Limb (tissue), 2 donors: Measurements from ENCODE around the gene KDM1A.

ENCODE experiments used
- DNase-seq, 2 donors: peaks; one replicate each; pipeline ENCODE4 v3.0.0-alpha.2; 2016; ENCODE audit errors: extremely low spot score in 2 of 2

The KDM1A gene

GRCh38 chr1:23013657-23014056 lies 5.6 kb upstream of the KDM1A start:
- DNase-seq, result peak in 1 of 2 donors; percentile 31

- peak in 1 of 2 donors; percentile 46 for DNase-seq
These were observed 591 bp upstream of the KDM1A start for GRCh38 chr1:23018661-23019093.

DNA sequence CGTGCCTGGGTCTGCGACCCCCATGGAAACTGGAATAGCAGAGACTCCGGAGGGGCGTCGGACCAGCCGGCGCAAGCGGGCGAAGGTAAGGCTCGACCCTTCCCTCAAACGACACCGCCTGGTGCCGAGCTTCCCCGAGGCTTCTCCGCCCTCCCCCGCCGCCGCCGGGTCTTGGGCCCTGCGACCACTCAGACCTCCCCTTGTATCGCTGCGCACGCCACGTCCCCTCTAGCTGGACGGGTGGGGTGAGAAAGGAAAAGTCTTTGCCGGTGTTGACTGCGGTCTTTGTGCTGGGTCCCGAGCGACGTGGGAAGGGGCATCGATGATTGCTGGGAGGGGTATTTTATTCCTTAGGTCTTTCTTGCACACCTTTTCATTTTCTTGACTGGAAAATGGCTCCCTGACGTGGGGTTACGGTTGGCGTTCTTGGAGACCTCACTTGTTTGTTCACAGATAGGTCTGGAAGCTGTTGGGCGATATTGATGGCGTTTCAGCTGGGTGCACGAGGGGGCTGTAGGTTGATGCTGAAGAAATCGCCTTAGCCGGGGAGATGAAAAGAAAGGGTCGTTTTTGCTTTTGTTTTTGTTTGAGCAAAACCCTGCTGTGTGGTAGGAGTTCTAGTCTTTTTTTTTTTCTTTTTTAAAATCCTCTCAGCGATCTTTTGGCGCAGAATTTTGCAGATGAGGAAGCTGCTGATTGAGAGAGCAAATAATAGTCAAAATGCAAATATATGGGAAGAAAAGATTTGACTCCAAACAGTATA lies 776 bp downstream of the KDM1A start:
- DNase-seq, result peak in 1 of 2 donors; percentile 76

- DNase-seq, result no peak
These were observed 1.6 kb downstream of the KDM1A start for GRCh38 chr1:23020706-23021405.

DNA sequence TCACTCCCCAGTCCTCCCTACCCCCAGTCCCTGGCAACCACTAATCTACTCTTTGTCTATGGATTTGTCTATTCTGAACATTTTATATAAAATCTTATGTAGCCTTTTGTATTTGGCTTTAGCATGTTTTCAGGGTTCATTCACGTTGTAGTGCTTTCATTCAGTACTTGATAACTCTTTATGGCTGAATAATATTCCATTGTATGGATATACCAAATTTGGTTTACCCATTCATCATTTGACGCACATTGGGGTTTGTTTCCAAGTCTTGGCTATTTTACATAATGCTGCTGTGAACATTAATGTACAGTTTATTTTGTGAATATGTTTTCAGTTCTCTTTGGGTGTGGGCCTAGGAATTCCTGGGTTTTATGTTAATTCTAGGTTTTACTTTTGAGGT lies 2.6 kb downstream of the KDM1A start:
- no peak for DNase-seq

GRCh38 chr1:23023174-23023845 lies 4.0 kb downstream of the KDM1A start:
- no peak for DNase-seq

- DNase-seq, result no peak
These were observed 7.3 kb downstream of the KDM1A start for GRCh38 chr1:23026568-23026967.

- DNase-seq, result no peak
These were observed 8.2 kb downstream of the KDM1A start for GRCh38 chr1:23027352-23027907.

DNA sequence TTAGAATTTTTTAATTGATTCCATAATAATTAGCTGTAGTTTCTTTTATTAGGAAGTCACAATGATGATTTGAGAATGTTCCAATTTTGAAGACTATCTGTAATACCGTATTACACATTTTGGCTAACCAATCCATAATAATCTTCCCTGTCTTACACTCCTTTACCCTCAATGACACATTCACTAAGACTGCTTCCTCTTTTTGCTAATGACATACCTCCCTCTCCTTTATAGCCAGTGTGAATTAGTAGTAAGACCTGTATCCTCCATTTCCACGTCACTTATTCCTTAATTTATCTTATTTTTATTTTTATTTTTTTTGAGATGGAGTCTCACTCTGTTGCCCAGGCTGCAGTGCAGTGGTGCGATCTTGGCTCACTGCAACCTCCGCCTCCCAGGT lies 10.1 kb downstream of the KDM1A start:
- no peak for DNase-seq

DNA sequence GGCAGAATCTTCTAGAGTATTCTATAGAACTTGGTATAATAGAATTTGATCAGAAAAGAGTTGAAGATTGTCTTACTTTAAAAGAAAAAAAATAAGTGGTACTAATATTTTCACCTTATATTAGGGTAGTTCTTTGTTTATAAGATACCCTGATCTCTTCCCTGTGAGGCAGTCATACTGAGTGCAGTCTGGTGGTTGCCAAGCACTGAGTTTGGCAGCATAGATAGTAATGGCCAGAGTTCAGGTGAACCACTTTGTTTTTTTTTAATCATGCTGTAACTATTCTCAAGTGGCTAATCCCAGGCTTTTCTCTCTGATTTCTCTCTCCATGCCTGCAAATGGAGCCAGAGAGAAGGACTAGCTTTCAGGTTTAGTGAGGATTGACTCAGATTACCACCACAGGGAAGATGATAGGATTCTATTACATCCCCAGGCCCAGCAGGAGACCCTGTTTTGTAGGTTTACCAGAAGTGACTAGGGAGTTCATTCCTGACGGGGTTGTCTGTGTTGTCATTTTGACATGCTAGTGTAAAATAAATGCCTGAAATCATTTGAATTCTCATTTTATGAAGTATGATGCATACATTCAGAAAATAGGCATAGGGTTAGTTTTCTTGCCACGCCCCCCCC lies 16.7 kb downstream of the KDM1A start:
- no peak for DNase-seq

GRCh38 chr1:23037081-23037740 lies 17.9 kb downstream of the KDM1A start:
- no peak for DNase-seq

DNA sequence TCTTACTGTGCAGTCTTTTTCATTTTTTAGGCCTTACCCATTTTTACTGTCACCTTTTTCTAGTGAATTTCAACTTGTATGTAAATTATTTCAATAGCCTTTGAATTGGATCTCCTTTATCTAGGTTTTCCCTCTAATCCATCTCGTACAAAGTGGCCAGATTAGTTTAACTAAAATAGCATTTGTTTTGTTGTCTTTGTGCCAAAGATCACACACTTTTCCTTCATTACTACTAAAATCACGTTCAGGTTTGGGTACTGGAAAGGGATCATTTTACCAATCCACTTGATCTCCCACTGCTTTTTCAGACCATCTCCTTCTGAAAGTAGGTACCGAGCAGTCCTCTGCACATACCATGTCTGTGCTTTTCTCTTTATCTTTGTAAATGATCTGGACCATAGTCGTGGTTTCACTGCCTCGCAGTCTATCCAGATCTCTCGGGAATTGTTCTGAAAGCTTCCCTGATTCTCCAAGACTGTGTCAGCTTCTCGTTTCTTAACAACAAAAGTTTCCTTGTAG lies 20.1 kb downstream of the KDM1A start:
- no peak for DNase-seq

DNA sequence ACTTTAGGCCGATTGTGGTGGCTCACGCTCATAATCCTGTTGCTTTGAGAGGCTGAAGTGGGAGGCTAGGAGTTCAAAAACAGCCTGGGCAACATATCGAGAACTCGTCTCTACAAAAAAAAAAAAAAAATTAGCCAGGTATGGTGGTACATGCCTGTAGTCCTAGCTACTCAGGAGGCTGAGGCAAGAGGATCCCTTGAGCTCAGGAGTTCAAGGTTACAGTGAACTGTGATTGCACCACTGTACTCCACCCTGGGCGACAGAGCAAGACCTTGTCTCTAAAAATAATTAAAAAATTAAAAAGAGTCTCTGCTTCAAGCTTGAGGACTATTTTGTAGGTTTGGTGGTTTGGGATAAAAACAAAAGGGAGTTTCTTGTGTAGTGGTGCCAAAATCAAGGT lies 21.2 kb downstream of the KDM1A start:
- DNase-seq, result no peak

DNA sequence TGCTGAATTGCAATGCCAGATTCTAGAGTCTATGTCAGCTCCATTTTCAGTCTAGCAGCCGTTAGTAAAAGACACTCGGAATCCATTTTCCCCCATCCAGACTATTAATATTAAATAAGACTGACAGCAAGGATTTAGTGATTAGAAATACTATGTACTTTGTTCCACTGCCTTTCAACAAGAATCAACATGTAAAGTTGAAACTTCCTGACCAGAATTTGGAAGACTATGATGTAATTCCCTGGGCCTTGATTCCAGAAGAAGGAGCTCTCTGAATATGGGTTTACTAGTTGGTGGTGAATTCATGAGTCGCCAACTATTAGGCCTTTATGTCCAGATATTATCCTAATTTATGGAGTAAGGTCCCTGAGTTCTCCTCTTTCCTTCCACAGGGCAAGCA lies 24.8 kb downstream of the KDM1A start:
- DNase-seq, result no peak

DNA sequence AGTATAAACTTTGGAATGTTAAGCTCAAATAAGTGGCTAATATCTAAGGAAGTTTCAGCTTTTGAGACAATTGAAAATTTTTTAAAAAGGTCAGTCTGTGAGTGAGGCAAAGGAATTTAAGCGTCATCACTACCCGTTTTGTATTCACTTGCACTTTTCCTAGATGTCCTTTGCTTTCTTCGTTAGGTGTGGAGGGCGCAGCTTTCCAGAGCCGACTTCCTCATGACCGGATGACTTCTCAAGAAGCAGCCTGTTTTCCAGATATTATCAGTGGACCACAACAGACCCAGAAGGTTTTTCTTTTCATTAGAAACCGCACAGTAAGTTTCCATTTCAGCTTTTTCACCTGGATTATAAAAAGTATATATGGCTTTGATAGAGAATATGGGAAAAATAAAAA lies 30.9 kb downstream of the KDM1A start:
- no peak for DNase-seq

DNA sequence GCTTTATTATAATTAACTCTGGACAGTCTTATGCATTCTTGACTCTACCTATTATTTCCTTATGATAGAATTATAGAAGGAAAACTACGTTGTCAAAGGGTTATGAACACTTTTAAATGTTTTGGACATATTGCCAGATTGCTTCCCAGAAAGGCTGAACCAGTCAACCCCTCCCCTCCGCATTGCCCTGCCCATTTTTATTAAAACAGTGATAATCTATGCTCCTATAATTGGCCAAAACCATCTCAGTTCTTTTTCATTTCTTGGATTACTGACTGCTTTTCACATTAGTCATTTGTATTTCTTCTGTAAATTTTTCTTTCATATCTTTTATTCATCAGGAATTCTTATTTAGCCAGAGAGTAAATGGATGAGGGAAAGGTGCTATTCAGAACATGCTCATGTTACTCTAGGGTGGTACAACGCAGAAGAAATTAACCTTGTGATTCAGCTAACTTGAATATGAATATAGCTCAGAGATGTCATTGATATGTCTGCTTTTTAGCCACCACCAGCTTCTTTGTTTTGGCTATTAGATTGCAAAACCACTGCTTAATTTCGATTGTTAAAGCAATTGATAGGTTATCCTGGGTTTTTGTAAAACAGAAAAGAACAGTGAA lies 32.1 kb downstream of the KDM1A start:
- no peak for DNase-seq

GRCh38 chr1:23057301-23057700 lies 38.0 kb downstream of the KDM1A start:
- DNase-seq, result no peak

DNA sequence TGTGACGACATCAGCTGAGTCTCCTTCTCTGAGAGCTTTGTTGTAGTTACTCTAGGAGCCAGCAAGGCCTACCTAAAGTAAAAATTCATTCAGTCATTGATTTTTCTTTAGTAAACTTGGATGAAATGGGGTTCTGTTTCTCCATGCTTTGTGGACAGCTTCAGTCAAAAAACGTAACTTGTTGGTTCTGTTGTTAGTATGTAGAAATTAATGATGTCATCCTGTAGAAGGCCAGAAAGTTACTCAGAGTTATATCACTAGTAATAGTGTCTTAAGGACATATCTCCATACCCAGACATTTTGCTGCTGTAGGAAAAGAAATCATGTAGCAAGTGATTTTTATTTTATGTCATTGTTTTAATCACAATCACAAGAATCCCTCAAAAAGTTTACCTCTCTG lies 43.0 kb downstream of the KDM1A start:
- no peak for DNase-seq

DNA sequence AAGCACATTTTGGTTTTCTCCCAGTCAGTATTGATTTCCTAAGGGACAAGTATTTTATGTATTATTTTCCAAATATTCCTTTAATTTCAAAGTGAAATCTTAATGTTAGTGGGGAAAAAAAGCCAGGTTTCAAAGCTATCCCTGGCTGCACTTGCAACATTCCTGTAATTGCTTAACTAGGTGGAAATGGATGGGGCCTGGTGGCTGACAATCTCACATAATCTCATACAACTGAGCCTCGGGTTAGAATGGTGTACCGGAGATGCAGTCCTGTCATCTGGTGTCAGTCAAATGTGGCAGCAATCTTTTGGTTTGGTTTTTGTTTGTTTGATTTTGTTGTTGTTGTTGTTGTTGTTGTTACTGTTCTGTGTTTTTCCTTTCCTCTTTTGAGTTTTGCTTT lies 46.1 kb downstream of the KDM1A start:
- DNase-seq, result no peak

GRCh38 chr1:23066075-23066474 lies 46.8 kb downstream of the KDM1A start:
- no peak for DNase-seq

GRCh38 chr1:23069149-23069548 lies 49.9 kb downstream of the KDM1A start:
- DNase-seq, result no peak
